HL-60 (cell line): ENCODE data around the gene DENND1A.

Source experiments
- DNase-seq, 2 experiments: peaks; one replicate each; pipeline ENCODE4 v3.0.0-alpha.2; 2010 to 2020; ENCODE audit warnings: low read depth in 1 of 2, low spot score in 1 of 2
- H3K27ac ChIP-seq: fragments of 250-450 bp; sonication (Bioruptor Pico); replicated peaks from 2 replicates; pipeline ENCODE4 v1.5.1; 2020; ENCODE audit warnings: mild to moderate bottlenecking, moderate library complexity
- H3K27me3 ChIP-seq: fragments of 250-450 bp; sonication (Bioruptor Pico); 2 replicates; pipeline ENCODE4 v1.5.1; 2021; ENCODE audit warnings: mild to moderate bottlenecking, moderate library complexity; ENCODE audit not compliant: insufficient read depth, poor library complexity, severe bottlenecking
- H3K4me3 ChIP-seq: replicated peaks from 2 replicates; pipeline ENCODE4 v1.5.1; 2011; ENCODE audit warnings: mild to moderate bottlenecking, control low read depth, low read length; ENCODE audit not compliant: insufficient read depth
- GABPA ChIP-seq: IDR thresholded peaks from 2 replicates; pipeline ENCODE4 v1.6.1; 2012; ENCODE audit warnings: low read depth
- POLR2AphosphoS5 ChIP-seq: IDR thresholded peaks from 2 replicates; pipeline ENCODE4 v1.6.1; 2012; ENCODE audit warnings: low read depth
- SPI1 ChIP-seq: IDR thresholded peaks from 2 replicates; pipeline ENCODE4 v1.6.1; 2012; ENCODE audit warnings: low read depth, mild to moderate bottlenecking, borderline replicate concordance
- TF ChIP-seq, protein P1 (sequence below): IDR thresholded peaks from one replicate; pipeline ENCODE4 v1.5.1; 2011; ENCODE audit warnings: low read length, control low read depth, inconsistent platforms; ENCODE audit not compliant: insufficient read depth
- TF ChIP-seq, protein P2 (sequence below): IDR thresholded peaks from 2 replicates; pipeline ENCODE4 v1.6.1; 2012; ENCODE audit warnings: low read depth; ENCODE audit not compliant: insufficient replicate concordance

Gene DENND1A

DNA sequence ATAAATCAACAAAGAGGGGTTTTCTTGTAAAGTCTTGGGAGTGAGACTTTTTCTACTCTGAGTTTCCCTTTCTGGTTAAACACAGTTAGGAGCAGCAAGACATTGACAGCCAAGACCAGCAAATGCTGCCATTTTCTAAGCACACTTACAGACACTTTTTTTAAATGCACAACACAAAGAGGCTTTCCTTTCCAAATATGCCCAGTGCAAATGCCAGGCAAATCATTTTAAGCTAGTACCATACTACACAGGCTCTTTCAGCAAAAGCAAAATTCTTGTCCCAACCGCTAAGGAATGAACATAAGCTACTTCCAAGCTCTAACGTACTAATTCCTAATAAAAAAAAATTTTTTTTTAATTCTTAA, 68.2 kb downstream of the DENND1A start:
- DNase-seq, result no peak
- no peak for TF ChIP-seq SPI1
- TF ChIP-seq GABPA, result no peak
- TF ChIP-seq, protein P1, sequence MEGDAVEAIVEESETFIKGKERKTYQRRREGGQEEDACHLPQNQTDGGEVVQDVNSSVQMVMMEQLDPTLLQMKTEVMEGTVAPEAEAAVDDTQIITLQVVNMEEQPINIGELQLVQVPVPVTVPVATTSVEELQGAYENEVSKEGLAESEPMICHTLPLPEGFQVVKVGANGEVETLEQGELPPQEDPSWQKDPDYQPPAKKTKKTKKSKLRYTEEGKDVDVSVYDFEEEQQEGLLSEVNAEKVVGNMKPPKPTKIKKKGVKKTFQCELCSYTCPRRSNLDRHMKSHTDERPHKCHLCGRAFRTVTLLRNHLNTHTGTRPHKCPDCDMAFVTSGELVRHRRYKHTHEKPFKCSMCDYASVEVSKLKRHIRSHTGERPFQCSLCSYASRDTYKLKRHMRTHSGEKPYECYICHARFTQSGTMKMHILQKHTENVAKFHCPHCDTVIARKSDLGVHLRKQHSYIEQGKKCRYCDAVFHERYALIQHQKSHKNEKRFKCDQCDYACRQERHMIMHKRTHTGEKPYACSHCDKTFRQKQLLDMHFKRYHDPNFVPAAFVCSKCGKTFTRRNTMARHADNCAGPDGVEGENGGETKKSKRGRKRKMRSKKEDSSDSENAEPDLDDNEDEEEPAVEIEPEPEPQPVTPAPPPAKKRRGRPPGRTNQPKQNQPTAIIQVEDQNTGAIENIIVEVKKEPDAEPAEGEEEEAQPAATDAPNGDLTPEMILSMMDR, result no peak
- TF ChIP-seq, protein P2, sequence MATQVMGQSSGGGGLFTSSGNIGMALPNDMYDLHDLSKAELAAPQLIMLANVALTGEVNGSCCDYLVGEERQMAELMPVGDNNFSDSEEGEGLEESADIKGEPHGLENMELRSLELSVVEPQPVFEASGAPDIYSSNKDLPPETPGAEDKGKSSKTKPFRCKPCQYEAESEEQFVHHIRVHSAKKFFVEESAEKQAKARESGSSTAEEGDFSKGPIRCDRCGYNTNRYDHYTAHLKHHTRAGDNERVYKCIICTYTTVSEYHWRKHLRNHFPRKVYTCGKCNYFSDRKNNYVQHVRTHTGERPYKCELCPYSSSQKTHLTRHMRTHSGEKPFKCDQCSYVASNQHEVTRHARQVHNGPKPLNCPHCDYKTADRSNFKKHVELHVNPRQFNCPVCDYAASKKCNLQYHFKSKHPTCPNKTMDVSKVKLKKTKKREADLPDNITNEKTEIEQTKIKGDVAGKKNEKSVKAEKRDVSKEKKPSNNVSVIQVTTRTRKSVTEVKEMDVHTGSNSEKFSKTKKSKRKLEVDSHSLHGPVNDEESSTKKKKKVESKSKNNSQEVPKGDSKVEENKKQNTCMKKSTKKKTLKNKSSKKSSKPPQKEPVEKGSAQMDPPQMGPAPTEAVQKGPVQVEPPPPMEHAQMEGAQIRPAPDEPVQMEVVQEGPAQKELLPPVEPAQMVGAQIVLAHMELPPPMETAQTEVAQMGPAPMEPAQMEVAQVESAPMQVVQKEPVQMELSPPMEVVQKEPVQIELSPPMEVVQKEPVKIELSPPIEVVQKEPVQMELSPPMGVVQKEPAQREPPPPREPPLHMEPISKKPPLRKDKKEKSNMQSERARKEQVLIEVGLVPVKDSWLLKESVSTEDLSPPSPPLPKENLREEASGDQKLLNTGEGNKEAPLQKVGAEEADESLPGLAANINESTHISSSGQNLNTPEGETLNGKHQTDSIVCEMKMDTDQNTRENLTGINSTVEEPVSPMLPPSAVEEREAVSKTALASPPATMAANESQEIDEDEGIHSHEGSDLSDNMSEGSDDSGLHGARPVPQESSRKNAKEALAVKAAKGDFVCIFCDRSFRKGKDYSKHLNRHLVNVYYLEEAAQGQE, result no peak
- TF ChIP-seq POLR2AphosphoS5, result no peak
- Histone ChIP-seq H3K4me3 (no peak overlapping the region), H3K27ac (peak overlapping the region; percentile 1), H3K27me3 (no peaks in the 10 kb centered on the region)

DNA sequence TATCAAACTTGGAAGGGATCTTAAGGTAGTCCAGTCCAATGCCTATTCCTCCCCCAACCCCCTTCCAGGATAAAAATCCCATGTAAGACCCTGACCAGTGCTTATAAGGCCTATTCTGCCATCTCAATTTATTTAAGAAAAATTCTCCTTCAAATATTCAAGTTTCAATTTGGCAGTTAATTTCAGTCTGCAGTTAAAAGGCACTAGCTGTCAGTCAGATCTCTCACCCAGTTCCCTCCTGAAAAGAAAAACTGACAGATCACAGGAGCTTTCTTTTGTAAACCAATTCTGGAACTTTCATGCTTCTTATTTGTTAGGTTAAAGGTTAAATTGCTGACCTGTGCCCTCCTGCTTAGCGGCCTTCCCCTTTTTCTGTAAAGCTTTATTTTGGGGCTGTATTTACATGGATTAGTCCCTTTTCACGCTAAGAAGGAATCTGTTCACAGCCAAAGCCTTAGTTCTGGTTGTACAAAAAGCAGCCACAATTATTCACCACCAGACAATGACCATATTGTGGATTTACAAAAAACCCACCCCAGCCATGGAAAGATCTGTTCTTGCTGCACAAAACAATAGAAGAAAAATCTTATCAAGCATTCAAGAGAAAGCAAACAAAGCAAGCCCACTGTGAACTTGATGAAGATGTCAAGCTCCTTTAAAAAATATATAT, 68.7 kb downstream of the DENND1A start:
- Histone ChIP-seq H3K27me3 (no peaks in the 10 kb centered on the region), H3K27ac (peak overlapping the region; percentile 1), H3K4me3 (no peak overlapping the region)
- TF ChIP-seq, protein P2, result no peak
- TF ChIP-seq POLR2AphosphoS5 (no peak), SPI1 (peak; percentile 34; the same call in 1 of the 2 replicates), GABPA (no peak)
- TF ChIP-seq, protein P1, result no peak
- no peak for DNase-seq

DNA sequence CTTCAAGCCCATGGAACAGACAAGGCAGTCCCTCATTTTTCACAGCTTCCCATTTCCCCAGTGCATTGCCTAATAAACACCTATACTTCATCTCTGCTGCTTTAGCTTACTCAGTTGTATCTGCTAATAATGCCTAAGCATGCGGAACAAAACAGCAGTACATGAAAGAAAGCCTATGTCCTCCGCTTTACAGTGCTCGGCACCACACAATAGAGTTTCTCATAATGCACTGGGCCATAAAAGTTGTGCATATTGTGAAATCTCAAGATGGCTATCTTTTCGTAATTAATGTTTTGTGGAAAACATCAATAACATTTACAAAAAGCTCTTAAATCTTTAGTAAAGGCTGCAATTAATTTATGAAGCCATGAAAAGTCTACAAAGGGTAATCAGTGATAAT, 69.3 kb downstream of the DENND1A start:
- no peak for DNase-seq
- no peak overlapping the region for H3K4me3 ChIP-seq
- H3K27me3 ChIP-seq, result no peaks in the 10 kb centered on the region
- H3K27ac ChIP-seq, result peak overlapping the region; percentile 1
- TF ChIP-seq POLR2AphosphoS5 (no peak), SPI1 (no peak), GABPA (no peak)
- TF ChIP-seq, protein P2, result no peak
- TF ChIP-seq, protein P1, result no peak
